Measurements from ENCODE around the gene IQCE. TPM values are rescaled to one million over a fixed set of nuclear protein-coding genes. Genes with fewer than 3 reads are reported as not detected.

IQCE gene
- total and polyA plus RNA-seq, 2 donors (not counting 1 experiment from before 2014, with no cell fraction given), result 3.5 to 9.5 TPM

DNA sequence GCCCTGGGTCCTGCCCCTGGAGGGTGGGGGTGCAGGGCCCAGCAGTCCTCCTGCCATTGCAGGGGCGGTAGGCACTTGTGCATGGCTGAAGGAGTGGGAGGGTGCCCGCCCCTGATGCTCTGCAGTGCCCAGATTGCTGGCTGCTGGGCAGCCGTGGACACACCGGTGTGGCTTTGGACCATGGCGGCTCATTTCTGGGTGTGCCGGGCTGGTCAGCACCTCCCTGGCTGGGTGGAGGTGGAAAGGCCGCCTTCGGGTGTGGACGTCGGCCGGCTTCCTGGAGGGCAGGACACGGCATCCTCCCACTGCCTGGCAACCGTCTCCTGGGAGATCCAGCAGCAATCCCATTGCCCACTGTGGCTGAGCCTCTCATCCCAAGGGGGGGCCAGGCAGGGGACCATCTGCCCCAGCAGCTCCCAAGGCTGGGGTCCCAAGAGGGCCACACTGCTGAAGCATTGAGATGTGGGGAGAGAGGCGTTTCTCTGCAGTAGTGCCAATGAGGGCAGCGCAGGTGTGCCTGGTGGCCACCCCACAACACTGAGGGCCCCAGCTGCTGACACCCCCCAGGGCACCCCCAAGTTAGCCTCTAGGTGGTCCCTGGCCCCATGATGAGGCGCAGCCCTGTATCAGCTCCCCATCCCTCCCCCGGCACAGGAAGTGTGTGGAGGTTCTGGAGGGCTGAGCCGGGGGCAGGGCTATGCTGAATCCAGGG, 85.9 kb downstream of the IQCE start:
- Mint-ChIP-seq H3K4me1 (peaks cover 45% of the 10 kb centered on the region), H3K27me3 (no peaks in the 10 kb centered on the region), H3K27ac (peak overlapping the region; percentile 80), H3K4me3 (peak overlapping the region; percentile 87), H3K9me3 (ENCODE audit: insufficient read depth) (no peaks in the 10 kb centered on the region)
- no peaks in the 10 kb centered on the region for H3K27me3 ChIP-seq (replicated peaks in 1 of 4; ENCODE audit: control extremely low read depth in 1 of 4, control insufficient read depth in 3 of 4, insufficient read depth in 4 of 4, low read length in 3 of 4)
- H3K36me3 ChIP-seq (replicated peaks in 1 of 2; ENCODE audit: control extremely low read depth in 1 of 2, control insufficient read depth in 1 of 2, extremely low read depth in 1 of 2, insufficient read depth in 2 of 2, low read length in 1 of 2), result peaks cover 0 to 13% of the 10 kb centered on the region in 2 experiments
- no peaks in the 10 kb centered on the region for H3K9me3 ChIP-seq (ENCODE audit: control extremely low read depth in 1 of 3, control insufficient read depth in 2 of 3, insufficient read depth in 1 of 3, low read length in 2 of 3)
- ATAC-seq (ENCODE audit: low read depth), result peak; percentile 7
- ChIA-PET POLR2A (interaction anchor here (0.6 to 1.3 kb wide), 6 partner anchors 14 to 193 kb away, joined by 3 to 9 read pairs (median 4); no protein-coding TSS in a partner anchor), CTCF (interaction anchor here (0.5 to 2.2 kb wide), 10 partner anchors 19 to 188 kb away, joined by 3 to 6 read pairs (median 4); no protein-coding TSS in a partner anchor)
- 59% methylated on average over 14 of the region's 18 CpGs for WGBS (ENCODE audit: insufficient coverage)
- H3K79me2 ChIP-seq (ENCODE audit: control insufficient read depth, insufficient read depth, low read length), result peaks cover 57% of the 10 kb centered on the region
- TF ChIP-seq, protein P1, sequence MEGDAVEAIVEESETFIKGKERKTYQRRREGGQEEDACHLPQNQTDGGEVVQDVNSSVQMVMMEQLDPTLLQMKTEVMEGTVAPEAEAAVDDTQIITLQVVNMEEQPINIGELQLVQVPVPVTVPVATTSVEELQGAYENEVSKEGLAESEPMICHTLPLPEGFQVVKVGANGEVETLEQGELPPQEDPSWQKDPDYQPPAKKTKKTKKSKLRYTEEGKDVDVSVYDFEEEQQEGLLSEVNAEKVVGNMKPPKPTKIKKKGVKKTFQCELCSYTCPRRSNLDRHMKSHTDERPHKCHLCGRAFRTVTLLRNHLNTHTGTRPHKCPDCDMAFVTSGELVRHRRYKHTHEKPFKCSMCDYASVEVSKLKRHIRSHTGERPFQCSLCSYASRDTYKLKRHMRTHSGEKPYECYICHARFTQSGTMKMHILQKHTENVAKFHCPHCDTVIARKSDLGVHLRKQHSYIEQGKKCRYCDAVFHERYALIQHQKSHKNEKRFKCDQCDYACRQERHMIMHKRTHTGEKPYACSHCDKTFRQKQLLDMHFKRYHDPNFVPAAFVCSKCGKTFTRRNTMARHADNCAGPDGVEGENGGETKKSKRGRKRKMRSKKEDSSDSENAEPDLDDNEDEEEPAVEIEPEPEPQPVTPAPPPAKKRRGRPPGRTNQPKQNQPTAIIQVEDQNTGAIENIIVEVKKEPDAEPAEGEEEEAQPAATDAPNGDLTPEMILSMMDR (IDR thresholded peaks at IDR 0.05), result no peak
- TF ChIP-seq EZH2 (IDR thresholded peaks at IDR 0.05; ENCODE audit: borderline replicate concordance, insufficient read depth, low read depth, low read length, poor library complexity, severe bottlenecking), result no peak
- intact Hi-C loops (cut with micrococcal nuclease), result no loop called here
- H3K4me1 ChIP-seq (ENCODE audit: control insufficient read depth in 2 of 2, insufficient read depth in 2 of 2, low read length in 2 of 2), result peaks cover 44 to 61% of the 10 kb centered on the region in 2 donors
- H3K27ac ChIP-seq (ENCODE audit: low read length in 2 of 2), result peak overlapping the region in 1 of 2 donors; percentile 8
- no peaks in the 10 kb centered on the region for H4K20me1 ChIP-seq (ENCODE audit: control insufficient read depth, insufficient read depth, low read length, poor library complexity, severe bottlenecking)
- DNase-seq, result peak; percentile 29
- peak overlapping the region in 4 of 5 experiments; percentile 18 to 44 (median 34) for H3K4me3 ChIP-seq (ENCODE audit: control extremely low read depth in 1 of 5, extremely low read depth in 1 of 5, insufficient read depth in 1 of 5, low read depth in 2 of 5, low read length in 4 of 5)
- H2AFZ ChIP-seq (ENCODE audit: insufficient read depth, low read depth, low read length, poor library complexity, severe bottlenecking), result peak overlapping the region; percentile 63
- peak overlapping the region; percentile 48 for H3K9ac ChIP-seq (ENCODE audit: low read length)
- peak overlapping the region; percentile 69 for H3K4me2 ChIP-seq (replicated peaks; ENCODE audit: low read depth, low read length, poor library complexity, severe bottlenecking)
